Gastrocnemius medialis (tissue), 4 donors: Measurements from ENCODE around the gene RSL24D1.

ENCODE experiments used
- POLR2A ChIP-seq, 2 donors: fragments of 450-650 bp; IDR thresholded peaks; one replicate each; pipeline ENCODE4 v1.6.1; 2017; ENCODE audit warnings: antibody characterized with exemption in 2 of 2, mild to moderate bottlenecking in 2 of 2, moderate library complexity in 2 of 2
- TF ChIP-seq, protein P1 (sequence below), 5 experiments: fragments of 450-650 bp in 3 of 5; fragments of 200-600 bp in 2 of 5; sonication (generic) in 2 of 5; IDR thresholded peaks in 4 of 5; conservative IDR thresholded peaks in 1 of 5; 1 replicate in 4 of 5; 2 replicates in 1 of 5; pipeline ENCODE4 v1.5.1; 2016 to 2019; ENCODE audit warnings: antibody characterized with exemption in 5 of 5, mild to moderate bottlenecking in 3 of 5, moderate library complexity in 3 of 5

DNA sequence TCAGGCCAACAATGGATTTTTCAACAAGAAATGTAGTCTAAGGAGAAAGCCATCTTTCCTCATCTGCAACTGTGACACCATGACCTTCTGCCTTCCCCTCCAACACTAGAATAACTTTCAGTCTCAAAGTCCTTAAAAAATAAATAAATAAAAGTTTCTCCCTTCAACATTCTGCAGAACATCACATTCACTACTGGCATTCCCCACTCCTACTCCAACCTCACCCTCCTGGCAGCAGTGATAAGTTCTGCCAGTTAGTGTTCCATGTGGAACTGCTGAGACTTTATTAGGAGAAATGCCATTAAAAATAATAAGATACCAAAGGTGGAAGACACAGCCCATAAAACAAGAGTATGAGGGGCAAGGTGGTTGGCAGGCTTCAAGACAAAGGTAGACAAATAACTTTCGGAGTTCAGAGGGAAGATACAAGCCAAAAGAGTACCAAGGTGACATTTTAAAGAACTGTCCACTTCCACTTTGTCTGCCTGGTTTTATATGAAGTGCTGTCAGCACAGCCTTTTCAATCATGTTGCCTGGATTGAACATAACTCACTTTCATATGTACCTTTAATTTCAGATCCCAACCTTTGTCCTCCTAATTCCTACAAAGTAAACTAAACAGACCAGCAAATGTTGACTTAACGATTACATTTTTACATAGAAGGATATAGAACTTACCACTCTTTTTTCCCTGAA lies 37.5 kb upstream of the RSL24D1 start:
- TF ChIP-seq, protein P1, sequence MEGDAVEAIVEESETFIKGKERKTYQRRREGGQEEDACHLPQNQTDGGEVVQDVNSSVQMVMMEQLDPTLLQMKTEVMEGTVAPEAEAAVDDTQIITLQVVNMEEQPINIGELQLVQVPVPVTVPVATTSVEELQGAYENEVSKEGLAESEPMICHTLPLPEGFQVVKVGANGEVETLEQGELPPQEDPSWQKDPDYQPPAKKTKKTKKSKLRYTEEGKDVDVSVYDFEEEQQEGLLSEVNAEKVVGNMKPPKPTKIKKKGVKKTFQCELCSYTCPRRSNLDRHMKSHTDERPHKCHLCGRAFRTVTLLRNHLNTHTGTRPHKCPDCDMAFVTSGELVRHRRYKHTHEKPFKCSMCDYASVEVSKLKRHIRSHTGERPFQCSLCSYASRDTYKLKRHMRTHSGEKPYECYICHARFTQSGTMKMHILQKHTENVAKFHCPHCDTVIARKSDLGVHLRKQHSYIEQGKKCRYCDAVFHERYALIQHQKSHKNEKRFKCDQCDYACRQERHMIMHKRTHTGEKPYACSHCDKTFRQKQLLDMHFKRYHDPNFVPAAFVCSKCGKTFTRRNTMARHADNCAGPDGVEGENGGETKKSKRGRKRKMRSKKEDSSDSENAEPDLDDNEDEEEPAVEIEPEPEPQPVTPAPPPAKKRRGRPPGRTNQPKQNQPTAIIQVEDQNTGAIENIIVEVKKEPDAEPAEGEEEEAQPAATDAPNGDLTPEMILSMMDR (IDR thresholded peaks at IDR 0.05 in 4 of 5, conservative IDR thresholded peaks at IDR 0.05 in 1 of 5) = no peak
- no peak for TF ChIP-seq POLR2A (IDR thresholded peaks at IDR 0.05)
